T-helper 2 cell treated with Interferon-gamma antibody and Interleukin-4, amounts not matched to agents 5 μg/mL and 100 μg/mL, for 36 hours (primary cell): ENCODE data around the gene KIF5C.

Source experiments
- DNase-seq: peaks from one replicate; pipeline ENCODE4 v3.0.0; 2021; ENCODE audit warnings: low spot score
- H3K27ac Mint-ChIP-seq: one replicate; pipeline ENCODE4 v1.8.0; 2021; ENCODE audit warnings: mild to moderate bottlenecking, mixed read lengths
- H3K27me3 Mint-ChIP-seq: one replicate; pipeline ENCODE4 v1.8.0; 2021; ENCODE audit warnings: low read depth, mixed read lengths
- H3K36me3 Mint-ChIP-seq: one replicate; pipeline ENCODE4 v1.8.0; 2021; ENCODE audit warnings: low read depth, mixed read lengths
- H3K4me1 Mint-ChIP-seq: one replicate; pipeline ENCODE4 v1.8.0; 2021; ENCODE audit warnings: low read depth, mixed read lengths
- H3K4me3 Mint-ChIP-seq: one replicate; pipeline ENCODE4 v1.8.0; 2022; ENCODE audit warnings: mild to moderate bottlenecking, moderate library complexity, mixed read lengths
- H3K9me3 Mint-ChIP-seq: one replicate; pipeline ENCODE4 v1.8.0; 2021; ENCODE audit warnings: mixed read lengths

The KIF5C gene

DNA sequence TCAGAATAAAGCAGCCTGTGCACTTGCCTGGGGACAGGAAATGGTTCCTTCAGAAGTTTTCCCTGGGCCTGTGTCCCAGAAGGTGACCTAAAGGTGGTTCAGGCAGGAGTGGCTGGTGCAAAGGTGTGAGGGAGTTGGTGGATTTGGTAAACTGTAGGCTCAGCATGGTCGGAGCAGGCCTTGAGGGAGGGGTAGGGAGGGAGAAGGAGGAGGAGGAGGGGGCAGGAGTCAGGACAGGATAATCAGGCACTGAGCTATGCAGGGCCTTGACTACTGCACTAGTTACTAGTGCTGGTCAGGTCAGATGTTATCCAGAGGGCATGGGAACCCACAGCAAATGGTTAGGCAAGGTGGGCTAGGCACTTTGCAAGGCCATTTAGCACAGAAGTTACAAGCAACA is 184.8 kb downstream of the KIF5C start:
- no peaks in the 10 kb centered on the region for H3K4me1 Mint-ChIP-seq
- H3K36me3 Mint-ChIP-seq, result no peaks in the 10 kb centered on the region
- DNase-seq, result no peak
- no peak overlapping the region for H3K27ac Mint-ChIP-seq
- no peak overlapping the region for H3K4me3 Mint-ChIP-seq
- peaks cover 18% of the 10 kb centered on the region for H3K27me3 Mint-ChIP-seq
- H3K9me3 Mint-ChIP-seq, result no peaks in the 10 kb centered on the region

GRCh38 chr2:149061133-149061745 is 186.2 kb downstream of the KIF5C start:
- H3K27me3 Mint-ChIP-seq, result peaks cover 12% of the 10 kb centered on the region
- no peak for DNase-seq
- no peaks in the 10 kb centered on the region for H3K4me1 Mint-ChIP-seq
- no peak overlapping the region for H3K4me3 Mint-ChIP-seq
- H3K27ac Mint-ChIP-seq, result no peak overlapping the region
- no peaks in the 10 kb centered on the region for H3K9me3 Mint-ChIP-seq
- H3K36me3 Mint-ChIP-seq, result no peaks in the 10 kb centered on the region

DNA sequence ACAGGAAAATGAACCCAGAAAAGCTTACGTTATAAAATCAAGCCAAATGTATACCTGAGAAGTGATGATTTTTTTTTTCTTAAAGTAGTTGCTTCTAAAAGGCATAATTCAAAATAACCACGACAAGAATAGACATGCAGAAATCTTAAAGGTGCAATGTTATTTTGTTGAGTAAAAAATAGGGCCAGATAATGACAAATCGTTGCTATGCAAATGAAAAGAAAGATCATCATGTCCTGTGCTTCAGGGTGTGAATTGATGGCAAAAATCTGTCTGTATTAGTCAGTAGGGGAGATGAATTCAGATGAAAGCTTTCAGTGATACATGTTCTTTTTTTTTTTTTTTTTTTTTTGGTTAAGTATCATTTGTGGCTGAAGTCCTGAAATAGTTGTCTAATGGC is 187.5 kb downstream of the KIF5C start:
- Mint-ChIP-seq H3K9me3 (no peaks in the 10 kb centered on the region), H3K27ac (no peak overlapping the region), H3K4me1 (no peaks in the 10 kb centered on the region), H3K4me3 (no peak overlapping the region), H3K27me3 (peaks cover 10% of the 10 kb centered on the region), H3K36me3 (no peaks in the 10 kb centered on the region)
- DNase-seq, result no peak

GRCh38 chr2:149063177-149063576 is 188.2 kb downstream of the KIF5C start:
- no peak for DNase-seq
- H3K27ac Mint-ChIP-seq, result no peak overlapping the region
- H3K9me3 Mint-ChIP-seq, result no peaks in the 10 kb centered on the region
- no peak overlapping the region for H3K4me3 Mint-ChIP-seq
- H3K4me1 Mint-ChIP-seq, result no peaks in the 10 kb centered on the region
- H3K27me3 Mint-ChIP-seq, result peaks cover 10% of the 10 kb centered on the region
- H3K36me3 Mint-ChIP-seq, result no peaks in the 10 kb centered on the region

GRCh38 chr2:149064365-149064841 is 189.4 kb downstream of the KIF5C start:
- H3K27ac Mint-ChIP-seq, result no peak overlapping the region
- no peaks in the 10 kb centered on the region for H3K9me3 Mint-ChIP-seq
- H3K36me3 Mint-ChIP-seq, result no peaks in the 10 kb centered on the region
- peaks cover 12% of the 10 kb centered on the region for H3K27me3 Mint-ChIP-seq
- no peak overlapping the region for H3K4me3 Mint-ChIP-seq
- H3K4me1 Mint-ChIP-seq, result peaks cover 9% of the 10 kb centered on the region
- no peak for DNase-seq

DNA sequence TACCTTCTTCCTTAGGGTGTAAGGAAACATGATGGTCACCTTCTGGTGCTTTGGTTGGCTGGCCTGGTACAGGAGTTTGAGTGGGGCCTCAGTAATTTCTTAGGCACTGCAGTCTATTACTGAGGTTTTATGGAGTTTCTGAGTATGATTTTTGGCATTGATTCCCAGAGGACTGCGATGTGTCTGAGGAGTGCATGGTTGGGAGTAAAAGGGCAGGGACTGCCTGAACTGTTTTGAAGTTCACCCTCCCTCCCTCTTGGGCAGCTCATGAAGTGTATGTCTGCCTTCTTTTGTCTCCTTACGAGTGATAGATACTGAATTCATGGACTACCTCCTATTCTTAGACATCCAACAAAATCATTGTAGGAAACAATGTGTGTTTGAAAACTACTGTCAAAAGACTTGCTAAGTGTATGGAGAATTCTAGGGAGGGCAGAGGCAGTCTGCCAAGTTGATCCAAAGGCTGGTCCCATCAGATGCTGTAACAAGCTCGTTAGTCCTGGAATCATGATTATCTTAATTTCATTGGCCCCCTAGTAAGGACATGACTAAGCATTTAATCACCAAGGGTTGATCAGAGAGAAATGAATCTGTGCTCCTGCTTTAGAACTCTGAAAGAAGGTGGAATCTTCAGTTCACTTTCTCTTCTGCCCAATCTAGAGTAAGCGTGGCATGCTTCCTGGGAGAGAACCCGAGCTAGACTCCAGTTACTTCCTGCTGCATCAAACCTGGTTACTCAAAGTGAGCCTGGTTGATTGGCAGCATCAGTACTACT is 190.0 kb downstream of the KIF5C start:
- peaks cover 15% of the 10 kb centered on the region for H3K4me1 Mint-ChIP-seq

GRCh38 chr2:149068225-149068995 is 193.4 kb downstream of the KIF5C start:
- H3K36me3 Mint-ChIP-seq, result no peaks in the 10 kb centered on the region
- H3K27ac Mint-ChIP-seq, result peak overlapping the region; percentile 64
- H3K4me3 Mint-ChIP-seq, result peak overlapping the region; percentile 25
- DNase-seq, result no peak
- peaks cover 24% of the 10 kb centered on the region for H3K4me1 Mint-ChIP-seq
- no peaks in the 10 kb centered on the region for H3K9me3 Mint-ChIP-seq
- peaks cover 20% of the 10 kb centered on the region for H3K27me3 Mint-ChIP-seq

More for the DNA sequence above, 190.0 kb downstream of the KIF5C start:
- Mint-ChIP-seq H3K27ac (no peak overlapping the region), H3K27me3 (peaks cover 9% of the 10 kb centered on the region), H3K36me3 (no peaks in the 10 kb centered on the region), H3K4me3 (no peak overlapping the region), H3K9me3 (no peaks in the 10 kb centered on the region)
- no peak for DNase-seq

GRCh38 chr2:149068996-149069888 is 194.2 kb downstream of the KIF5C start:
- Mint-ChIP-seq H3K4me1 (peaks cover 24% of the 10 kb centered on the region), H3K4me3 (peak overlapping the region; percentile 29), H3K27me3 (peaks cover 26% of the 10 kb centered on the region), H3K9me3 (no peaks in the 10 kb centered on the region), H3K36me3 (no peaks in the 10 kb centered on the region), H3K27ac (peak overlapping the region; percentile 67)
- DNase-seq, result peak; percentile 70

GRCh38 chr2:149070681-149071320 is 195.8 kb downstream of the KIF5C start:
- Mint-ChIP-seq H3K9me3 (no peaks in the 10 kb centered on the region), H3K27ac (no peak overlapping the region), H3K27me3 (peaks cover 31% of the 10 kb centered on the region), H3K4me3 (no peak overlapping the region), H3K4me1 (peaks cover 24% of the 10 kb centered on the region), H3K36me3 (no peaks in the 10 kb centered on the region)
- DNase-seq, result no peak

DNA sequence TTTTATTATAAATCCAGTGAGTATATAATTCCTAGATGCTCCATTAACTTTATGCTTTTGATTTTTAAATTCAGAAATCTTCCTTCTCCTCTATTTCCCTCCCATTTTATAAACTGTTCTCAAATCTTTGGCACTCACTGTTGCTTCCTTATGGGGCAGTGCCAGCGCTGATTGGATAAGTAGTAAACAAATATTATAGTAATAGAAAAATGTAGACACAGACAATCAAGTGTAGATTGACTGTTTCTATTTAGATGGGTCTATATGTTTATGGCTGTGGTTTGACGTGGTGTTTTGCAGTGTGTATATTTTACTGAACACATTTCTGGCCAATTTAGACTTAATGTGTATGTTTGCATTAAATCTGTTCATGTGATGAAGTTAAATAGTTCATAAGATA is 200.1 kb downstream of the KIF5C start:
- Mint-ChIP-seq H3K27me3 (peaks cover 41% of the 10 kb centered on the region), H3K4me1 (peaks cover 8% of the 10 kb centered on the region), H3K9me3 (no peaks in the 10 kb centered on the region), H3K4me3 (no peak overlapping the region), H3K27ac (no peak overlapping the region), H3K36me3 (no peaks in the 10 kb centered on the region)
- DNase-seq, result no peak

GRCh38 chr2:149075853-149076252 is 200.8 kb downstream of the KIF5C start:
- no peaks in the 10 kb centered on the region for H3K36me3 Mint-ChIP-seq
- H3K4me1 Mint-ChIP-seq, result peaks cover under 1% of the 10 kb centered on the region
- no peaks in the 10 kb centered on the region for H3K9me3 Mint-ChIP-seq
- H3K27ac Mint-ChIP-seq, result no peak overlapping the region
- peaks cover 35% of the 10 kb centered on the region for H3K27me3 Mint-ChIP-seq
- no peak overlapping the region for H3K4me3 Mint-ChIP-seq
- no peak for DNase-seq
